ENCODE measurements around the gene ZNF230. TPM values are rescaled to one million over a fixed set of nuclear protein-coding genes. Genes with fewer than 3 reads are reported as not detected.

Gene ZNF230
- 3.5 and 3.9 TPM in 2 replicates for total RNA-seq

DNA sequence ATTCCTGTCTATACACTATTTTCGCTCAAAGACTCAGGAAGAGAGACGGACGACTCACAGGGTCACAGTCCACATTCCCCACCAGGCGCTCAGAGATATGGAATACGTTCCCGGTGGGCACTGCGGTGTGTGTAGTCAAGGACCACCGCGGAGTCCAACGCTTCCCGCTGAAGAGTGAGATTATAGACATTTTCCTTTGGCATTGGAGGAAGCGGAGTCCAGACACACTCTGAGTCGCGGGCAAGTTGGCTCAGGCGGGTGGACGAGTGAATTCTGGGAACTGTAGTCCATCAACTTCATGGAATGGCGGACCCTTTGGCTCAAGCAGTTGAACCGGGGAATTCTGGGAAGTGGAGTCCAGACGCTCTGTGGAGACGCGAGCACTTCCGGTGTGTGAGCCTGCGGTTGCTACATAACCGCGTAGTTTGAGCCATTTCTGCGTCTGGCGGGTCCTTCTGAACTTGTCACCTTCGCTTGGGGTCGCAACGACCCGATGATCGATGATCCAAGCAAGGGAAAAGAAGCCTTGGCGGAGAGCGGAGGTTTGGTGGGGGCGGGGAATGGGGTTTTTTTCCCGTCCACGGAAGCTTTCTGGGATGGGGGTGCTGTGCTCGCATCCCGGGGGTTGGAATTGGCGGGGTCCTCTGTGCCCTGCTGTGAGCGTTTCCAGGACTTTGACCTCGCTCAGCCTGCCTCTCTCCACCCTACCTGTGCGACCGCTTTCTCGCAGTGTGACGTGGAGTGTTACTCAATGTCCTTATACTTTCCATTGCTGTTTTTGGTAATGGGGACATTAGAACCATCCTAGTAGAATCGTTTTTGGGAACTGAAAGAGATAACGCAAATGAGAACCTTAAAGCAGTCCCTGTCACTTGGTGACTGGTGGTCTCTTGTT, at the start of gene ZNF230:
Gene ZNF230, plus strand, starts transcription at position 392 of the 895 bp plus-strand sequence. CDS start 4,122 bp downstream, outside the sequence.

DNA sequence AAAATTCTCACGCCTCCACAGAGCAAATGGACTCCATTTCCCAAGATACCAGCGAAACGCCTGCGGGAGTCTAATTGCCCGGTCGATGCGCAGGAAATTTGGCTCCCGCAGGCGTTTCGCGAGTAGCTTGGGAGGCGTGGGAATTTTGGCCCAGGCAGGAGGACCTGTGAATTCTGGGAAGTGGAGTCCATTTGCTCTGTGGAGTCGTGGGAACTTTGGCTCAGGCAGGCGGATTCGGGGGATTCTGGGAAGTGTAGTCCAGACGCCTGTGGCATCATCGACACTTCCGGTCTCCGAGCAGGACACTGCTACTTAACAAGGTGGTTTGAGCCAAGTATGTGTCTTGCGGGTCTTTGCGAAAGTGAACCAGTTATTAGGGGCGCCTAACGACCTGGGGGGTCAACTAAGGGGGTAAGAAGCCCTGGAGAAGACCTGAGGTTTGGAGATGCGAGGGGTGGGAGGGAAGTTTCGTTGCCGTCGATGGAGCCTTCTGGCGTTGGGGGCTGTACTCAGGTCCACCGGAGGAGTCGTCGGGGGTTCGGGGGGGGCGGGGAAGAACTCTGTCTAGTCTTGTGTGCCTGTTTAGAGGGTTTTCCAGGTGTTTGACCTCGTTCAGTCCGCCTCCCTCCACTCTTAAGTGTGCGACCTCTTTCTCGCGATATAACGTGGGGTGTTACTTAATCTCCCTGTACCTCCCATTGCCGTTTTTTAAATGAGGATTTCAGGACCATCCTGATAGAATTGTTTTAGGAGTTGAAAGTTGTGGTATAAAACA, 18.7 kb upstream of the ZNF230 start, which contains the start of gene ZNF155:
Gene ZNF155, plus strand, starts transcription at position 277 of the 775 bp plus-strand sequence. CDS start 4,356 bp downstream, outside the sequence.

GRCh38 chr19:44025217-44025936, 22.6 kb downstream of the ZNF230 start, which contains the start of gene ZNF222:
TSS of gene ZNF222 (plus strand) at chr19:44025379. CDS start at chr19:44025437, 58 bp downstream.

DNA sequence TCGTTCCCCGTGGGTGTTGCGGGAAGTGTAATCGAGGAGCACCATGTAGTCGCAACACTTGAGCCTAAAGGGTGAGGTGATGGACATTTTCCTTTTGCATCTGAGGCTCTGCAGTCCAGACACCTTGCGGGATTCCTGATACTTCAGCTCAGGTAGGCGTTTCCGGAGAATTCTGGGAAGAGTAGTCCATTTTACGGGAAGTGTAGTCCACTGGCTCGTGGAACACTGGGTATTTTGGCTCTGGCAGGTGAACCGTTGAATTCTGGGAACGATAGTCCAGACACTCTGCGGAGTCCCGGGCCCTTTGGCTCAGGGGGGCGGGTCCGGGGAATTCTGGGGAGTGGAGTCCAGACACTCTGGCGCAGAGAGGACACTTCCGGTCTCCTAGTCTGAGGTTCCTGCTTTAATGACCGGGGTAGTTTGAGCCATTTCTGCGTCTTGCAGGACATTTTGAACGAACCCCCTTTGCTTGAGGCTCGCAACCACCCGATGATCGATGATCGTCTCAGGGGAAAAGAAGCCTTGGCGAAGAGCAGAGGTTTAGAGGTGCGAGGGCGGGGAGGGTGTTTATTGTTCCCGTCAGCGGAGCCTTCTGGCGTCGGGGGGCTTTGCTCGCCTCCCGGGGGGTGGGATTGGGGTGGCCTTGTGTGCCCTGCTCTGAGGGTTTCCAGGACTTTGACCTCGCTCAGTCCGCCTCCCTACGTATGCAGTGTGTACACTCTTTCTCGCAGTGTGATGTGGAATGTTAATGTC, 49.1 kb downstream of the ZNF230 start, which contains the start of gene ZNF223:
Gene ZNF223, plus strand, starts transcription at position 387 of the 753 bp plus-strand sequence. CDS start 3,141 bp downstream, outside the sequence.

Small RNA genes lying within 50 kb of the gene (small RNA-seq; reads per million reads assigned to genes)
- gene AC006213.5 (ENCODE audit: low replicate concordance), result not detected

Other genes starting within 250 kb of the ZNF230 start
- 16.6 and 19.3 TPM in 2 replicates for gene SMG9, start 248.0 kb upstream of the ZNF230 start, total RNA-seq
- gene KCNN4, start 222.0 kb upstream of the ZNF230 start, total RNA-seq, result 1.9 TPM in 1 of 2 replicates, not detected in the other
- under 0.01 TPM in 1 of 2 replicates, not detected in the other for gene LYPD5, start 200.5 kb upstream of the ZNF230 start, total RNA-seq
- 6.6 and 12.5 TPM in 2 replicates for gene ZNF283, start 175.6 kb upstream of the ZNF230 start, total RNA-seq
- gene ZNF404, start 119.0 kb upstream of the ZNF230 start, total RNA-seq, result 0.66 and 0.72 TPM in 2 replicates
- 12.5 and 16.5 TPM in 2 replicates for gene ZNF45, start 67.7 kb upstream of the ZNF230 start, total RNA-seq
- gene ZNF221, start 51.7 kb upstream of the ZNF230 start, total RNA-seq, result 5.3 and 7.9 TPM in 2 replicates
- 5.5 and 6.9 TPM in 2 replicates for gene ZNF155, start 18.8 kb upstream of the ZNF230 start, total RNA-seq
- 5.2 and 8.1 TPM in 2 replicates for gene ZNF222, start 22.4 kb downstream of the ZNF230 start, total RNA-seq
- 4.2 and 6.8 TPM in 2 replicates for gene ZNF223, start 49.1 kb downstream of the ZNF230 start, total RNA-seq
- 1.5 and 3.1 TPM in 2 replicates for gene ZNF284, start 69.2 kb downstream of the ZNF230 start, total RNA-seq
- gene ZNF224, start 91.4 kb downstream of the ZNF230 start, total RNA-seq, result 15.5 and 22.6 TPM in 2 replicates
- gene ZNF225, start 110.4 kb downstream of the ZNF230 start, total RNA-seq, result 4.0 and 4.6 TPM in 2 replicates
- gene ZNF234, start 138.6 kb downstream of the ZNF230 start, total RNA-seq, result 4.6 and 10.2 TPM in 2 replicates
- 13.8 and 14.7 TPM in 2 replicates for gene ZNF226, start 162.1 kb downstream of the ZNF230 start, total RNA-seq
- gene ZNF227, start 209.6 kb downstream of the ZNF230 start, total RNA-seq, result 14.0 and 17.5 TPM in 2 replicates

Measured in placental pericyte (primary cell).